Caki2 (cell line): Measurements from ENCODE around the gene TCF19. TPM values are rescaled to one million over a fixed set of nuclear protein-coding genes. Genes with fewer than 3 reads are reported as not detected.
"Not testable (repeated sequence)": the region's sequence is repeated elsewhere in the genome, so short reads cannot be mapped to it uniquely, and the experiment has no call there.

ENCODE experiments used
- DNase-seq: peaks from one replicate; pipeline ENCODE4 v3.0.0-alpha.2; 2015; ENCODE audit warnings: low read depth
- in situ Hi-C: cut with HindIII; loops from 2 replicates; pipeline ENCODE4 v1.10.0; 2016; ENCODE audit warnings: low sequenced_read_pairs, low pct_unique_long_range_greater_than_20kb, mixed read lengths
- total RNA-seq: library from RNA; depleted of rRNA; stranded (reverse); fragments of >200 nt; shearing (Covaris generic); gene quantifications from 2 replicates; pipeline ENCODE4 v1.2.3, GENCODE V29; 2014; ENCODE audit warnings: low replicate concordance

TCF19 gene
- total RNA-seq, 1 experiment from 2014 or later: 37.6 TPM

GRCh38 chr6:31171931-31172905 lies 13.8 kb downstream of the TCF19 start:
- in situ Hi-C loops: no loop called here

DNA sequence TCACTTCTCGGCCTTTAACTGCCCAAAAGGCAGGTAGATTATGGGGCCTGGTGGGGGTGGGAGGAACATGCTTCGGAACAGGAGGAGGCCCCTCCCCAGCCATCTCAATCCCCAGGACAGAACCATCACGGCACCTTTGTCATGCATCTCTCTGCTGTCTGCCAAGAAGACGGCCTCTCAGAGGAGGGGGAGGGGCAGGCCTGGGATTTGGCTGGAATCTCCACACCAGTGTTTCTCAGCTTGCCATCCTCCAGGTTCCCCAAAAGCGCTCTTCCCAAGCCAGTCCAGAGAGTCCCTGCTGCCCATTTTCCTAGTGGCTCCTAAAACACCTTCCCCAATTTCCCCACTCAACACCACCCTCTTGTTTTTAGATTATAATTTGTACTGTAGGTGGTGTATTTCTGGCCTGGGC lies 14.6 kb downstream of the TCF19 start:
- no peak for DNase-seq
- in situ Hi-C loops: no loop called here

More at GRCh38 chr6:31171931-31172905, 13.8 kb downstream of the TCF19 start:
- no peak for DNase-seq

- in situ Hi-C loops: no loop called here
Measured at GRCh38 chr6:31173406-31173805, 15.0 kb downstream of the TCF19 start.

DNA sequence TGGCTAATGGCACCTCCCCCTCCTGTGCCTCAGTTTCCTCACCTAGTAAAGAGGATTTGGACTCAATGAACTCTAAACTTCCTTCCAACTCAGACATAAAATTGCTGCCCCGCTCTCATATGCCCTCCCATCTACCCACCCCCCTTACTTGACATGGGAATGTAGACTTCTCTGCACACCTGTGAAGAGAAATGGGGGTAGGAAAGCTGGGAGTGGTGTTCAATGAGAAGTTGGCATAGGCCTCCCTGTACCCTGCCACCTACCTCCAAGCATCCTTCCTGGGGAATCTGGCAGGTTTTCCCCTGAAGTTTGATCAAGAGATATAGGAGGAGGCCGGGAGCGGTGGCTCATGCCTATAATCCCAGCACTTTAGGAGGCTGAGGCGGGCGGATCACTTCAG lies 16.0 kb downstream of the TCF19 start:
- in situ Hi-C loops: no loop called here
- DNase-seq: no peak

More at GRCh38 chr6:31173406-31173805, 15.0 kb downstream of the TCF19 start:
- DNase-seq: no peak

DNA sequence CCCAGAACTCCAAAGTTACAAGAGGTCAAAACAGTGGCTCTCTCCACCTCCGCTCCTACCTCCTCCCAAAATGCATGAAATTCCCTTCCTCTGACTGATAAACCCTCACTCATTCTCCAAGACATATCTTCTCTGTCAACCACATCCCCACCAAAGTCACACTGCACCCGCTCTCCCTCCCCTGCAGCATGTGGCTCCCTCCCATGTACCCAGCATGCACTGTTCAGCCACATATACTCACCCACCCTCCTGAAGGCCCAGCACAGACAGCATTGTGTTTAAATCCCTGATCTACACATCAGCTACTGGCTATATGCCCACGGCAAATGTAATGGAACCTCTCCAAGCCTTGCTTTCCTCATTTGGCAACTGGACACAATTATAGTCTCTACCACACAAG lies 17.6 kb downstream of the TCF19 start:
- no peak for DNase-seq
- in situ Hi-C loops: no loop called here

- no peak for DNase-seq
- in situ Hi-C loops: no loop called here
Measured at GRCh38 chr6:31178143-31179041, 20.0 kb downstream of the TCF19 start.

DNA sequence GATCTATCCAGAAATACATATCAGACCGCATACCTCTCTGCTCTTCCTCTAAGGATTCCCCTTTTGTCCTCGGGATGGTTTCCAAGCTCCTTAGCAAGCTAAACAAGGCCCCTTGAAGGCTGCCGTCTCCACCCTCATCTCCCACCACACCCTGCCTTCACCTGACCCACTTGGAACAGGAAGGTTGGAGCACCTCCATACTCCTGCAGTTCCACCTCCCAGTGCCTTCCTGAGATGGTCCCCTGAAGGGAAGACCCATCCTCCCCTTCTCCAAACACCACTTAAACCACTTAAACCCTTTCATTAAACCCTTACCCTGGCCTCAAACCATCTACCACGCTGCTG lies 20.6 kb downstream of the TCF19 start:
- DNase-seq: no peak
- in situ Hi-C loops: no loop called here

DNA sequence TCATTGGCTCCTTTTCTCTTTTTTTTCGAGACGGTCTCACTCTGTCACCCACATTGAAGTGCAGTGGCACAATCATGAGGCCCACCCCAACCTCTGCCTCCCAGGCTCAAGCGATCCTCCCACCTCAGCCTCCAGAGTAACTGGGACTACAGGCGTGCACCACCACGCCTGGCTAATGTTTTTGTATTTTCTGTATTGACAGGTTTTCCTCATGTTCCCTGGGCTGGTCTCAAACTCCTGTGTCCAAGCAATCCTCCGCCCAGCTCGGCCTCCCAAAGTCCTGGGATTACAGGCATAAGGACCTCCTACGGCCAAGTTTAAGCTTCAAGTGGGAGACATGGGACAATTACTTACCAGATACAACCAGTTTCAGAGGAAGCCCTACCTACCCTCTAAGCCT lies 21.5 kb downstream of the TCF19 start:
- no peak for DNase-seq
- in situ Hi-C loops: no loop called here

DNA sequence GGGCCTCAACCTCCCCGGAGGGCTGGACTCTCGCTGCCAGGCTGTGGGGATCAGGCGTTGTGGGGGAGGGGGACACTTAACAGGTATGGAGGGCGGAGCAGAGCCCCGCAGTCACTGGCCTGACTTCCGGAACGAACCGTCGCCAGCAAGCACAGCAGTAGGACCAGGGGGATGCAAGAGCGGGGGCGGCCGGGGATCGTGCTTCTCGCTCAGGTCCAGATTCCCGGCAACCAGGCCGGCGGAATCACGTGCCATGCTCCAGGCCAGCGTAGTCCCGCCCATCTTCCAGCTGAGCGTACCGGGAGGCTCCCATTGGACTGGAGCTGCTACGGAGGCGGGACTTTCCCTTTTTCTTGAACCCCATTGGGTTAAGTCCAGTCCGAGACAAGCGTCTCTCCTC lies 22.1 kb downstream of the TCF19 start:
- in situ Hi-C loops: no loop called here
- DNase-seq: no peak

GRCh38 chr6:31183287-31183686 lies 24.9 kb downstream of the TCF19 start:
- in situ Hi-C loops, DNase-seq: not testable (repeated sequence)

DNA sequence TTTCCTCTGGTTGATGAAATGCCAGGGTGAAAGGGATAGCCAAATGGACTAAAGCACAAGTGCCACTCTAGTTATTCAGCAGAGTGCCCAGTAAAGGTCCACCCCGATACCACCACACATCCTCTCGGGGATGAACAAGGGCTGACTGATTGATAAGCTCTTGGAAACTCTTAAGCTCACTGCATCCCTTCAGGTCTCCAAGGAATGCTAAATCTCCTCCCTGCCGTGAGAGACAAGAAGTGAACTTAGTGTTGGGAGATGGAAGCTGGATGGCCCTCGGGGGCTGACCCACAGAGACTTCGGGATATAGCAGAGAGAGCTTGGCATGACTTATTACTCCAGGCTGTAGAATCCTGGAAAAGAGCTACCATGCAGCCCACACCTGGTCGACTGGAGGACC lies 25.5 kb downstream of the TCF19 start:
- in situ Hi-C loops, DNase-seq: not testable (repeated sequence)

DNA sequence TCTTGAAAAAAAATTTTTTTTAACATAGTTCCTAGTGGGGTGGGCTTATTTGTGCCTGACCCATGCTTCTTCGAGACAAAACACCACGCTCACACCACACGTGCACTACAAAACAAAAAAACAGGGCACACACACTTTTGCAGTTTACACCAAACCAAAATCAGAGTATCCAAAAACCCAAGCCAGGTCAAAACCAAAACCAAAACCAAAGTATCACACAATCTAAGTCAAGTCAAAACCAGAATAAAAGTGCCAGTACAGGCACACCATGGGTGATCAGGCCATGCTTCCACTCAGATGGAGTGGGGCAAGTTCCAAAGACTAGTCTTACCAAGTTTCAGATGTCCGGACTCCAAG lies 27.3 kb downstream of the TCF19 start:
- DNase-seq, in situ Hi-C loops: not testable (repeated sequence)

GRCh38 chr6:31186052-31186734 lies 27.8 kb downstream of the TCF19 start:
- in situ Hi-C loops: no loop called here
- DNase-seq: peak; percentile 96

- in situ Hi-C loops: no loop called here
- peak; percentile 98 for DNase-seq
Measured at GRCh38 chr6:31187780-31188194, 29.4 kb downstream of the TCF19 start.

GRCh38 chr6:31189223-31189622 lies 30.8 kb downstream of the TCF19 start:
- DNase-seq, in situ Hi-C loops: not testable (repeated sequence)

GRCh38 chr6:31190488-31190887 lies 32.1 kb downstream of the TCF19 start:
- DNase-seq: no peak
- in situ Hi-C loops: no loop called here

DNA sequence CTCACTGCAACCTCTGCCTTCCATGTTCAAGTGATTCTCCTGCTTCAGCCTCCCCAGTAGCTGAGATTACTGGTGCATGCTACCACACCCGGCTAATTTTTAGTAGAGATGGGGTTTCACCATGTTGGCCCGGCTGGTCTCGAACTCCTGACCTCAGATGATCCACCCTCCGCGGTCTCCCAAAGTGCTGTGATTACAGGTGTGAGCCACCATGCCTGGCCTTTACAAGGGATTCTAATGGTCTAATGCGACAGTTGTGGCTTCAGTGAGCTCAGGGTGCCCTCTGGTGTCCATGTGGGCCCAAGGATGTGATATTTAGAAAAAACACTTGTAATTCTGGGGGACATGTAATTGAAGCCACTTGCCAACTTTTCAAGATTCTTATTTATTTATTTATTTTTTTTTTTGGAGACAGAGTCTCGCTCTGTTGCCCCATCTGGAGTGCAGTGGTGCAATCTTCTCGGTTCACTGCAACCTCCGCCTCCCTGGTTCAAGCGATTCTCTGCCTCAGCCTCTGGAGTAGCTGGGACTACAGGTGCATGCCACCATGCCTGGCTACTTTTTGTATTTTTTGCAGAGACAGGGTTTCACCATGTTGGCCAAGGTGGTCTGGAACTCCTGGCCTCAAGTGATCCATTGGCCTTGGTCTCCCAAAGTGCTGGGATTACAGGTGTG lies 34.2 kb downstream of the TCF19 start:
- DNase-seq: peak; percentile 77
- in situ Hi-C loops: not testable (repeated sequence)

DNA sequence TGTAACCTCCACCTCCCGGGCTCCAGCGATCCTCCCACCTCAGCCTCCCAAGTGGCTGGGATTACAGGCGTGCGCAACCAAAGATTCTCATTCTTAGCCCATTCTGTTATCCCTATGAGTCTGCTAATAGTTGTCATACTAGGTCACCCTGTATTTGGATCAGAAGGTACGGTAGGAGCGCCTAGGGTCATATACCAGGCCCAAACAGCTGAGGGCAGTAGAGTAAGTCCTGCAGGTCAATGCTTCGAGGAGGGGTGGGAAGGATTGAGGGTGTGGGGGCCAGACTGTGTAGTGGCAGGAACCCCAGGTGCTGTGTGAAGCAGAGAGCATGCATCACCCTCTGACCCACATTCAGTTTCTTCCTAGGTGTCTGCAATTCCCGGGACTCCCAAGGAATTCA lies 34.8 kb downstream of the TCF19 start:
- no peak for DNase-seq
- in situ Hi-C loops: no loop called here
